SH-SY5Y (cell line): ENCODE measurements around the gene SP140L.

Source experiments
- GATA2 ChIP-seq: IDR thresholded peaks from 2 replicates; pipeline ENCODE4 v1.6.1; 2011; ENCODE audit warnings: mild to moderate bottlenecking, low read depth, low read length
- GATA3 ChIP-seq: IDR thresholded peaks from 2 replicates; pipeline ENCODE4 v1.6.1; 2011; ENCODE audit warnings: low read depth, mild to moderate bottlenecking, low read length, moderate library complexity

- no peak for TF ChIP-seq GATA3
- TF ChIP-seq GATA2, result no peak
Observed at GRCh38 chr2:230416061-230416721, 89.2 kb downstream of the SP140L start, which contains the start of gene SP100.
